SK-N-SH treated with all-trans-retinoic acid at 6 μM for 48 hours (cell line): ENCODE measurements around the gene CCN5.

Experiments used
- ARNTL ChIP-seq: fragments of 450-650 bp; formaldehyde crosslinking; IDR thresholded peaks from 2 replicates; pipeline ENCODE4 v1.5.0; 2020; ENCODE audit warnings: low read depth, mild to moderate bottlenecking, moderate library complexity, borderline replicate concordance
- BACH2 ChIP-seq: fragments of 250-450 bp; sonication (Bioruptor Pico); IDR thresholded peaks from 2 replicates; pipeline ENCODE4 v1.9.0; 2021; ENCODE audit warnings: mild to moderate bottlenecking, borderline replicate concordance
- CSRNP3 ChIP-seq: fragments of 250-450 bp; sonication (Bioruptor Pico); IDR thresholded peaks from 2 replicates; pipeline ENCODE4 v1.5.1; 2021; ENCODE audit warnings: mild to moderate bottlenecking, moderate library complexity
- ESRRG ChIP-seq: fragments of 250-450 bp; sonication (Bioruptor Pico); IDR thresholded peaks from 2 replicates; pipeline ENCODE4 v1.6.1; 2021; ENCODE audit warnings: mild to moderate bottlenecking
- GLIS3 ChIP-seq: fragments of 250-450 bp; sonication (Bioruptor Pico); IDR thresholded peaks from 2 replicates; pipeline ENCODE4 v1.5.0; 2020; ENCODE audit warnings: mild to moderate bottlenecking, moderate library complexity
- OSR1 ChIP-seq: fragments of 250-450 bp; sonication (Bioruptor Pico); IDR thresholded peaks from 2 replicates; pipeline ENCODE4 v1.8.0; 2022; ENCODE audit warnings: moderate library complexity, mild to moderate bottlenecking, inconsistent platforms
- PPARA ChIP-seq: fragments of 250-450 bp; sonication (Bioruptor Pico); IDR thresholded peaks from 2 replicates; pipeline ENCODE4 v1.5.0; 2020; ENCODE audit warnings: mild to moderate bottlenecking, borderline replicate concordance
- TOX ChIP-seq: fragments of 250-450 bp; sonication (Bioruptor Pico); IDR thresholded peaks from 2 replicates; pipeline ENCODE4 v1.8.0; 2021; ENCODE audit warnings: mild to moderate bottlenecking, moderate library complexity, borderline replicate concordance
- ZC3H10 ChIP-seq: fragments of 250-450 bp; sonication (Bioruptor Pico); IDR thresholded peaks from 2 replicates; pipeline ENCODE4 v1.5.1; 2021; ENCODE audit warnings: mild to moderate bottlenecking, moderate library complexity
- ZFP3 ChIP-seq: fragments of 250-450 bp; sonication (Bioruptor Pico); IDR thresholded peaks from 2 replicates; pipeline ENCODE4 v1.5.0; 2020; ENCODE audit warnings: mild to moderate bottlenecking, moderate library complexity
- ZNF565 ChIP-seq: fragments of 450-650 bp; formaldehyde crosslinking; conservative IDR thresholded peaks from 2 replicates; pipeline ENCODE4 v1.5.0; 2020; ENCODE audit warnings: low read depth, mild to moderate bottlenecking, moderate library complexity
- TF ChIP-seq, protein P1 (sequence below): fragments of 250-450 bp; sonication (Bioruptor Pico); IDR thresholded peaks from 2 replicates; pipeline ENCODE4 v1.5.1; 2020; ENCODE audit warnings: low read depth, mild to moderate bottlenecking, moderate library complexity
- TF ChIP-seq, protein P2 (sequence below): fragments of 250-450 bp; sonication (Bioruptor Pico); IDR thresholded peaks from 2 replicates; pipeline ENCODE4 v1.8.0; 2020; ENCODE audit warnings: mild to moderate bottlenecking, moderate library complexity, borderline replicate concordance

DNA sequence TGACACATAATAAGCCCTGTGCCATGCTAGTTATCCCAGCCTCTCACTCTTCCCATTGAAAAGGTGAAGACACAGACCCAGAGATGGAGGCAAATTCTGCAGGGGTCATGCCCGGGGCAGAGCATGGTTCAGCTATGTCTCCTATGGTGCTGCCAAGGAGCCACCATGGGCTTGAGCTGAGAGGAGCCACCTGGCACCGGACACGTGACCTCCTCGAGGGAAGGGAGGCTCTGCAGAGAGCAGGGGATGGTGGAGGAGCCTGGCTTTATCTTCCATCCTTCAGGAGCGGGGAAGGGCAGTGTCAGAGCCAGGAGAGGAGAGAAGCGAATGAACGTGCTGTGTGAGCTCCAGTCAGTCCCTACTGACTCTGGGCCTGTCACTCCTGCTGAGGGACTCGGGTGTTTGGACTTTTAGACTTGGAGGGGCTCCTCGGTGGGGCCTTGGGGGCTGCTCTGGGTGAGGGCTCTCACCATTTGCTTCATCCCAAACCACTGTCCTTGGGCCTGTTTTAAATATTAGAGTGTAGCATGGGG lies 11.1 kb upstream of the CCN5 start:
- TF ChIP-seq GLIS3 (no peak), PPARA (no peak), ZNF565 (CRISPR knock-in tag) (no peak), OSR1 (CRISPR knock-in tag) (no peak), TOX (CRISPR knock-in tag) (no peak), CSRNP3 (CRISPR knock-in tag) (no peak), ARNTL (CRISPR knock-in tag) (no peak), ZC3H10 (no peak), ZFP3 (CRISPR knock-in tag) (no peak), BACH2 (CRISPR knock-in tag) (no peak), ESRRG (CRISPR knock-in tag) (no peak)
- TF ChIP-seq, protein P1, sequence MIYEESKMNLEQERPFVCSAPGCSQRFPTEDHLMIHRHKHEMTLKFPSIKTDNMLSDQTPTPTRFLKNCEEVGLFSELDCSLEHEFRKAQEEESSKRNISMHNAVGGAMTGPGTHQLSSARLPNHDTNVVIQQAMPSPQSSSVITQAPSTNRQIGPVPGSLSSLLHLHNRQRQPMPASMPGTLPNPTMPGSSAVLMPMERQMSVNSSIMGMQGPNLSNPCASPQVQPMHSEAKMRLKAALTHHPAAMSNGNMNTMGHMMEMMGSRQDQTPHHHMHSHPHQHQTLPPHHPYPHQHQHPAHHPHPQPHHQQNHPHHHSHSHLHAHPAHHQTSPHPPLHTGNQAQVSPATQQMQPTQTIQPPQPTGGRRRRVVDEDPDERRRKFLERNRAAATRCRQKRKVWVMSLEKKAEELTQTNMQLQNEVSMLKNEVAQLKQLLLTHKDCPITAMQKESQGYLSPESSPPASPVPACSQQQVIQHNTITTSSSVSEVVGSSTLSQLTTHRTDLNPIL (CRISPR knock-in tag), result no peak
- TF ChIP-seq, protein P2, sequence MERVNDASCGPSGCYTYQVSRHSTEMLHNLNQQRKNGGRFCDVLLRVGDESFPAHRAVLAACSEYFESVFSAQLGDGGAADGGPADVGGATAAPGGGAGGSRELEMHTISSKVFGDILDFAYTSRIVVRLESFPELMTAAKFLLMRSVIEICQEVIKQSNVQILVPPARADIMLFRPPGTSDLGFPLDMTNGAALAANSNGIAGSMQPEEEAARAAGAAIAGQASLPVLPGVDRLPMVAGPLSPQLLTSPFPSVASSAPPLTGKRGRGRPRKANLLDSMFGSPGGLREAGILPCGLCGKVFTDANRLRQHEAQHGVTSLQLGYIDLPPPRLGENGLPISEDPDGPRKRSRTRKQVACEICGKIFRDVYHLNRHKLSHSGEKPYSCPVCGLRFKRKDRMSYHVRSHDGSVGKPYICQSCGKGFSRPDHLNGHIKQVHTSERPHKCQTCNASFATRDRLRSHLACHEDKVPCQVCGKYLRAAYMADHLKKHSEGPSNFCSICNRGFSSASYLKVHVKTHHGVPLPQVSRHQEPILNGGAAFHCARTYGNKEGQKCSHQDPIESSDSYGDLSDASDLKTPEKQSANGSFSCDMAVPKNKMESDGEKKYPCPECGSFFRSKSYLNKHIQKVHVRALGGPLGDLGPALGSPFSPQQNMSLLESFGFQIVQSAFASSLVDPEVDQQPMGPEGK (CRISPR knock-in tag), result no peak
